GM10847 (cell line): Measurements from ENCODE around the gene TIE1.

Experiments used
- POLR2A ChIP-seq: IDR thresholded peaks from 2 replicates; pipeline ENCODE4 v1.6.1; 2011; ENCODE audit not compliant: insufficient read length; ENCODE audit errors: extremely low read depth

Gene TIE1

GRCh38 chr1:43312212-43312623 lies 11.4 kb downstream of the TIE1 start:
- no peak for TF ChIP-seq POLR2A

DNA sequence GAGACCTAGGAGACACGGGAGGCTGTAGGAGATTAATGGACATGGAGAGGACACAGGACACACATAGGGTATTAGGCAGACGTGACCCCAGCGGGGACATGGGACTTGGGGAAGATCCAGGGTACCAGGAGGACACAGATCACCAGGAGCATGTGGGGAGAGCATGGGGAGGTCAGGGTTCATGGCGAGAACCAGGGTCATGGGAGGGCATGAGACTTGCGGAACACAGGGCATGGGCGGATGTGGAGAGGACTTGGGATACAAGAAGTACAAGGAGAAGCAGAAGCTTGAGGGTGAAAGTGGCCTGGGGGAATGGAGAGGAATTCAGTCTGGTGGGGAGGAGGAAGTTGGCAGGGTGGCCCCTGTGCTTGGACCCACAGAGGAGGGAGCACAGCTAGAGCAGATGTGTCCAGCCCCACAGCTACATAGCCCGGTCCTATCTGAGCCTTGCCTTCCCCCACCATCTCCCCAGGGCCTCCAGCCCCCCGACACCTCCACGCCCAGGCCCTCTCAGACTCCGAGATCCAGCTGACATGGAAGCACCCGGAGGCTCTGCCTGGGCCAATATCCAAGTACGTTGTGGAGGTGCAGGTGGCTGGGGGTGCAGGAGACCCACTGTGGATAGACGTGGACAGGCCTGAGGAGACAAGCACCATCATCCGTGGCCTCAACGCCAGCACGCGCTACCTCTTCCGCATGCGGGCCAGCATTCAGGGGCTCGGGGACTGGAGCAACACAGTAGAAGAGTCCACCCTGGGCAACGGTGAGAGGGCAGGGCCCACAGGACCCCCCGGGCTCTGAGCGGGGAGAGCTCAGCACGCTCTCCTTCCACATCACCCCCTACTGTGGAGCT lies 12.1 kb downstream of the TIE1 start:
- TF ChIP-seq POLR2A: no peak

GRCh38 chr1:43313771-43314170 lies 13.0 kb downstream of the TIE1 start:
- TF ChIP-seq POLR2A: no peak

DNA sequence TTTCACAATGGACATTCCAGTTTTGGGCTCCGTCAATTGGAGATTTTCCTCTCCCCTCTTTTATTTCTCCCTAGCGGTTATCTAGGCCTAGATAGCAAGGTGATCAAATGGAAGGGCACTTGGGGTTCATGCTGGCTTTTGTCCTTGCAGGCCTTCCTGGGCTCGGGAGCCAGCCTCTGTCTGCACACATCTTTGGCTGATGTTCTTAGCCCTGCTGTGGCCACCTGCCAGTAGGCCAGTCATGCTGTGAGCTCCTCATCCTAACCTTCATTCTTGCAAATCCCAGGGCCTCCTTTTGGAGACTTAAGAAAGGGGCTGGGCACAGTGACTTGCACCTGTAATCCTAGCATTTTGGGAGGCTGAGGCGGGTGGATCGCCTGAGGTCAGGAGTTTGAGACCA lies 13.5 kb downstream of the TIE1 start:
- no peak for TF ChIP-seq POLR2A

GRCh38 chr1:43315481-43315880 lies 14.7 kb downstream of the TIE1 start:
- TF ChIP-seq POLR2A: no peak

DNA sequence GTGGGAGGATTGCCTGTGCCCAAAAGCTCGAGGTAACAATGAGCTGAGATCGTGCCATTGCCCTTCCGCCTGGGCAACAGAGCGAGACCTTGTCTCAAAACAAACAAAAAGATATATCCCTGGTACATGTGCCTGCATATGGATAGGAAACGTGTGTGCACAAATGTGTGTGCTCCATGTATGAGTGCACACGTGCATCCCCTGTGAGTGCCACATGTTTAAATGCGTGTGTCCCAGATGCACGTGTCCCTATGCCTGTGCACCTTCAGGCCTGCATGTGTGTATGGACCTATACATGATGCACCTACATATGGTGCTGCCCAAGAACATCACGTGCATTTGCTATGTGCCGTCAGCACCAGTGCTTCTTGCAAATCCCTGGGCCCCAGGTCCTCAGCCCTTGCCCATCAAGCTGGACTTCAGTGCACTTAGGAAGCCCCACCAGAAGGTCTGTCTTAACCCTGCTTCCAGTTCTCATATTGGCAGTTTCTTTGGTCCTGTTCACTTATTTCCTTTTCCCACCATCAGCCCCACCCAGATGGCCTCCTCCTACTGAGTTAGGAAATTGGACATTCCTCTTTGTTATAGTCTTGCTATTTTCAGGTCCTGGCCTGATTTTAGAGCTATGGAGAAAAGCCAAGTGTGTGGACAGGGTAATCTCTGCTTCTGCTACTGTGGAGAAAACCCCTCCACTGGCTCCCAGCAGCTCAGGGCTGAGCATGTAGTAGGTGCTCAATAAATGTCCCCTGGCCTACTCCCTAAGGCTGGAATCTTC lies 15.4 kb downstream of the TIE1 start:
- TF ChIP-seq POLR2A: no peak

DNA sequence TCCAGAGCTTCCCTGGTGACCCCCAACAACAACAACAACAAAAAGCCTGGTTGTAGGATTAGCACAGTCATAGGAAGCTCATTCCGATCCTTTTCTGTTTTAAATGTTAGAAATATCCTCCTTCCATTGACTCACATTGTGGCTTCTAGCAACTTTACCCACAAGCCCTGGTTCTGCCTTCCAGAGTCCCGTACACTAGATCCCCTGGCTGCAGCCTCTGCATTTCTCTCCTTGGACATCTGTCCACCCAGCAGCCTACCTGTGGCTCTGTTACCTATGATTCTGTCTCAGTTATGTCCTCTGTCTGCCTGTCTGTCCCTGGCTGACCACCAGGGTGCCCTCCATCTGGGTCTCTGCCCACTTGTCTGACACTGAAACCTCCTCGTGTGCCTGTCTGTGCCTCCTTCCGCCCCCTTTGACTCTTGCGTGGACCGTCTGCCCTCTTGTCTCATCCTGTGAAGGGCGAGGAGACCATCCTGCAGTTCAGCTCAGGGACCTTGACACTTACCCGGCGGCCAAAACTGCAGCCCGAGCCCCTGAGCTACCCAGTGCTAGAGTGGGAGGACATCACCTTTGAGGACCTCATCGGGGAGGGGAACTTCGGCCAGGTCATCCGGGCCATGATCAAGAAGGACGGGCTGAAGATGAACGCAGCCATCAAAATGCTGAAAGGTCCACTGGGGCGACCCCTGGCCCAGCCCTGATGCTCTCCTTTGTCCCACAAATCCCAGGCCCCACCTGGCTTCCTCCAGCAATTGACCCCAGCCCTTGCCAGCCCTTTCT lies 16.1 kb downstream of the TIE1 start:
- TF ChIP-seq POLR2A: no peak

GRCh38 chr1:43317817-43318471 lies 17.2 kb downstream of the TIE1 start:
- no peak for TF ChIP-seq POLR2A

DNA sequence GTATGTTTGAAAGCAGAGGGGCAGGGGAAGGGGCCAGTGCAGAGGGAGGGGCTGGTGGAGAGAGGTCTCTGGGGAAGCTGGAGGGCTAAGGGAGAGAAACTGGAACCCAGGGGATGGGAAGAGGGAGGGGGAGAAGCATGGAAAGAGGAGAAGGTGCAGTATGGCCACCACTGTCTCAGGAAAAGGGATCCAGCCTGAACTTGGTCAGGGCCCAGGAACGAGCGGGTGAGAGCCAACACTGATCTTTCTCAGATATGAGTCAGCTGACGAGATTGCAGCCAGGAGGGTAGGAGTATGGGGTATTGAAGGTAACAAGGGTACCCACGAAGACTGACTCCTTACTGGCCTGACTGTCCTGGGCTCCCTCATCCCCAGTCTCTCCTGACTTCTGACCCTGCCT lies 18.0 kb downstream of the TIE1 start:
- TF ChIP-seq POLR2A: no peak

DNA sequence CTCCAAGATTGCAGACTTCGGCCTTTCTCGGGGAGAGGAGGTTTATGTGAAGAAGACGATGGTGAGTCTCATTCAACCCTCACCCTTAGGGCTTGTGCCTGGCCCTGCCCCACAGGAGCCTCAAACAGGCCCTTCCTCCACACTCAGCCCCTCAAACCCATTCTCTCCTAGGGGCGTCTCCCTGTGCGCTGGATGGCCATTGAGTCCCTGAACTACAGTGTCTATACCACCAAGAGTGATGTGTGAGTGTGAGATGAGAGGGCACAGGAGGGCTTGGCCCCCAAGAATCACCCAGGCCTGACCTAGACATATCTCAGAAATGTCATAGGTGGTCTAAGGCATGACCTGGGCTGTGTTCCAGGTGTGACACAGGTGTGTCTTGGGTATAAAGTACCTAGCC lies 18.5 kb downstream of the TIE1 start:
- TF ChIP-seq POLR2A: no peak

DNA sequence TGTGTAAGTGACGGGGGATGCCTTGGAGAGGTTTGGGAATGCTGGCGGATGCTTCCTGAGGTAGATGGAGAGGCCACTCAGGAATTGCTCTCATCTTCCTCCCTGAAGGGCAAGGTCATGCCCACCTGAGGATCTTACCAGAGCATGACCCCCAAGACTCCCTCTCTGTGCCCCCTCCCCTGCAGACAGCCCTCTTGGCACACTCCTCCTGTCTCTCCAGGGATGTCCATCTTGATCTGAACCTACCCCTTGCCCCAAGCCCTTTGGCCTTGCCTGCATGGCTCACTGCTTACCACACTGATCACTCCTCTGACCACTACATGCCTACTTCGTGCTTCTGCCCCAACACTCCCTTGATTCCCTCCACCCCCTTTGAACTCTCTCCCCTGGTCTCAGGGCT lies 19.0 kb downstream of the TIE1 start:
- TF ChIP-seq POLR2A: no peak

DNA sequence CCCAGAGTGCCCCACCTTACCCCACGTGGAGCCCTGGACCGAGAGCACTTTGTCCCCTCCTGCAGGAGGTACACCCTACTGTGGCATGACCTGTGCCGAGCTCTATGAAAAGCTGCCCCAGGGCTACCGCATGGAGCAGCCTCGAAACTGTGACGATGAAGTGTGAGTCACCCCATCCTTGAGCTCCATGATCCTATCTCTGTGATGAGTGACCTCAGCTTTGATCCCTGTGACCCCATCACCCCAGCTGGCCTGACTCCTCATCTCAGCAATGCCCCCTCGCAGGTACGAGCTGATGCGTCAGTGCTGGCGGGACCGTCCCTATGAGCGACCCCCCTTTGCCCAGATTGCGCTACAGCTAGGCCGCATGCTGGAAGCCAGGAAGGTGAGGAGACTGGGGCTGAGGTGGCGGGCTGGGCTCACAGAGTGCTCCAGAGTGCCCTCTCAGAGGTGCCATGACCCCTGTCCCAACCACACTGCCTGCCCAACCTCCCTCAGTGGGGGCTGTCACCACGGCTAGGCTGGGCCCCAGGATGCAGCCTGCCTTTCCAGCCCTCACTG lies 20.6 kb downstream of the TIE1 start:
- no peak for TF ChIP-seq POLR2A

- no peak for TF ChIP-seq POLR2A
Observed at GRCh38 chr1:43322506-43322905, 21.7 kb downstream of the TIE1 start.

DNA sequence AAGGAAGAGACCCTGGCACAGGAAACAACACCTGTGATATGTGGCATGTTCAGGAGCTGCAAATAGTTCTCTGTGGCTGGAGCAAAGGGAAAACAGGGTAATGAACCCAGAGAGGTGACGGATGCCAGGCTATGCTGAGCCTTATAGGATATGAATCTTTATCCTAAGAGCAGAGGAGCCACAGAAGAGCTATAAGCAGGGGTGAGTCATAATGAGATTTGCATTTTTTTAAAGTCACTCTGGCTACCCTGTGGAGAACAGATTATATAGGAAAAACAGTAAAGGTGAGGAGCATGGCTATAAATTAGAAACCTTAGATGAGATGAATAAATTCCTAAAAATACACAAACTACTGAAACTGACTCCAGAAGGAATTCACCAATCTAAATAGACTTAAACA lies 24.0 kb downstream of the TIE1 start:
- no peak for TF ChIP-seq POLR2A

- no peak for TF ChIP-seq POLR2A
Observed at GRCh38 chr1:43325381-43325780, 24.6 kb downstream of the TIE1 start.
